GM18867 (cell line): ENCODE results near the gene POLR3K.
"Not testable (repeated sequence)": the region's sequence is repeated elsewhere in the genome, so short reads cannot be mapped to it uniquely, and the experiment has no call there.

Source experiments
- ATAC-seq: cut with Tn5 transposase; IDR thresholded peaks from one replicate; pipeline ENCODE4 v1.9.1; 2021; ENCODE audit warnings: mild to moderate bottlenecking, moderate library complexity; ENCODE audit not compliant: unreplicated experiment

Gene POLR3K

DNA sequence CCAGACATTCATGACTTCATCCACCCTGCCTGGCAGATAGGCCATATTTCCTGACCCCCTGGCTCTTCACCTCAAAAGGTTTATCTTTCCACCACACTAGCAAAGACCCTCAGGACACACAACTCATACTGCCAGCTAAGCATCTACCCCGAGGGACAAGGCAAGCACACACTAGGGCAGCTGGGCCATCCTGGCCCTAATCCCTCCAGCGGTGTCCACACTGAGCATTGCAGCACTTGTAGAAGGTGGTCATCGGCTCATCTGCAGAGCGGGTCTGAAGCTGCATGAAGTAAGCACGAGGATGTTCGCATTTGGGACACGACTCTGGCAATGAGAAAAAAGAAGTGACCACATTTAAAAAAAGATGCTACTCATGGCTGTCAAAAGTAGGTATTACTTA is 6.2 kb downstream of the POLR3K start:
- ATAC-seq: no peak

DNA sequence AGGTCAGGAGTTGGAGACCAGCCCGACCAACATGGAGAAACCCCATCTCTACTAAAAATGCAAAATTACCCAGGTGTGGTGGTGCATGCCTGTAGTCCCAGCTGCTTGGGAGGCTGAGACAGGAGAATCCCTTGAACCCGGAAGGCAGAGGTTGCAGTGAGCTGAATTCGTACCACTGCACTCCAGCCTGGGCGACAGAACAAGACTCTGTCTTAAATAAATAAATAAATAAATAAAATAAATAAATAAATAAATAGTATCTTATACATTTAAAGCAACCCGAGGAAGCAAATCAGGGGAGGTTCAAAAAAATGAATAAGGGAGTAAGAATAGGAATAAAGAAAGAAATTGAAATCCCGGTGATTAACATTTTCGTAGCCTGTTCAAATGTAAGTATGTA is 6.9 kb downstream of the POLR3K start:
- not testable (repeated sequence) for ATAC-seq

DNA sequence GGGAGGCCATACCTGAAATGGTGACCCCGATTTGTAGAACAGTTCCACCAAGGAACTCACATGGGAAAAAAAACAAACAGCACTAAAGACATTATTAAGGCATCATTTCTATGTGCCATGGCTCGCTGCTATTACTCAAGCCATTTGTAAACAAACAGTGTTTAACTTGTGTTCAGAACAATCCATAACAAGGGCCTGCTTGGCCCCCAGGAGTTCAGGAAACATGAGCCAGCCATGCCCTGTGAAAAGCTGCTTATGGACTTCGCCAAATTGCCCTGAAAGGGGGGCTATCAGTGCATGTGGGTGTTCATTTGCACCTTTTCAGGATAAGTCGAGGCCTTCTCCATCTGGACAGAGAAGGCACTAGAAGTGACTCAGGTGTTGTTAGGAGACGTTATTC is 8.0 kb downstream of the POLR3K start:
- ATAC-seq: no peak

DNA sequence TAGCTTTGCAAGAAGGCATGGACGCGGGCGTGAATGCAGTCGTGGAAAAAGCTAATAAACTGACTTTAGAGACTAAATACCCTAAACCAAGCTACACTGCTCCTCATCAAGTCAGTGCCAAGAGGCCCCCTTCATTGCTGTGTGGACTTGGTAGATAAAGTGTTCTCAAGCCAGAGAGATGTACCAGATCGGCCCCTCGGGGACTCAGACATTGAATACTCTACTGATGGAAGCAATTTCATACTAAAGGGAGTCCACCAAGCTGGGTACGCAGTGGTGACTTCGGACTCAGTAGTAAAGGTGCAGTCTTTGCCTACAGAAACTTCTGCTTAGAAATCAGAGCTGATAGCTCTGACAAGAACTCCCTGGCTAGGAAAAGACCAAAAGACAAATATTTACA is 8.8 kb downstream of the POLR3K start:
- ATAC-seq: no peak

DNA sequence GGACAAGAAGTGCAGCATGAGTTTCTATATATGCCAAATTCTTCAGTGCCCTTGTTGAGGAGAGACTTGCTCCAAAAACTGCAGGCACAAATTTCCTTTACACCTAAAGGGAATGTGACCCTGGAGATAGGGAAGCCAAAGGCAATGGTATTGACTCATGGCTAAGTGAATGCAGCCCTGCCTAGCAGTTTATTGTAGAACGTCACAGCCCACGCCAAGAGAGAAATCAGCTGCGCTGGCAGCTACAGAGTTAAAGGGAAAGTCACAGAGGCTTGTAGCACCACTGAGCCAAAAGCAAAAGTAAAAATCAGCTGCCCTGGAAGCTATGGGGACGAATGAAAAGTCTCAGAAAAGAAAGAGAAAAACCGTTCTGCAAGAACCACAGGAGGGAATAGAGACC is 10.1 kb downstream of the POLR3K start:
- no peak for ATAC-seq

DNA sequence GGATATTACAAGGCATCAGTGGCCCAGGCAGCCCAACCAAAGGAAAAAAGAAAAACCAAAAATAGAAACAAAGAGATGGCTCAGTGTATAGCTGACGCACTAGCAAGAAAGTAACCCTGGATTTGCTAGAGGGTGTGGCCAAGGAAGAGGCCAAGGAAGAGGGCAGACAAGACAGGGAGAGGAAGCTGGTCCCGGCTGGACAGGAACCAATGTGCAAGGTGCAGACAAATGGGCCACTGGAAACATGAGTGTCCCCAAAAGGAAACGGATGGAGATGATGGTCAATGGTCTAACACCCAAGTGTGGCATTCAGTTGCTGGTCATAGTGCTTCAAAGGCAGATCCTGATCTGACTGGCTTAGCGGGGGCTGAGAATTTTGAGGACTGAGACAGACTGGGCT is 10.7 kb downstream of the POLR3K start:
- ATAC-seq: no peak

DNA sequence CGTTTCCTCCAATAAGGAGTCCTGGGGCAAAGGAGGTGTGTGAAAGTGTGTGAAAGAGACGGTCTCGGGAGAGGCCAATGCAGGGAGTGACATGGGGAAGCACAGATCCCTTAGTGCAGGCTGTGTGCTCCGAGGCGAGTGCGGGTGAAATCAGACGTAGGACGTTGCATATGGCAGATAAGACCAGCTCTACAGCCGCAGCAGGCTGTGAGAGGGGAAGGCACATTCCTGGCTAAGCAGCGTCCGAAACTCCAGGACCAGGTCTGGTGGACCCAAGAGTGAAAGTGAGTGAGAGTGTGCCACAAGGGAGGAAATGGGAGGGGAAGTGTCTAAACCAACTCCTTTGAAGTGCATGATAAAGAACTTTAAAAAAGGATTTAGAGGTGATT is 11.3 kb downstream of the POLR3K start:
- no peak for ATAC-seq

DNA sequence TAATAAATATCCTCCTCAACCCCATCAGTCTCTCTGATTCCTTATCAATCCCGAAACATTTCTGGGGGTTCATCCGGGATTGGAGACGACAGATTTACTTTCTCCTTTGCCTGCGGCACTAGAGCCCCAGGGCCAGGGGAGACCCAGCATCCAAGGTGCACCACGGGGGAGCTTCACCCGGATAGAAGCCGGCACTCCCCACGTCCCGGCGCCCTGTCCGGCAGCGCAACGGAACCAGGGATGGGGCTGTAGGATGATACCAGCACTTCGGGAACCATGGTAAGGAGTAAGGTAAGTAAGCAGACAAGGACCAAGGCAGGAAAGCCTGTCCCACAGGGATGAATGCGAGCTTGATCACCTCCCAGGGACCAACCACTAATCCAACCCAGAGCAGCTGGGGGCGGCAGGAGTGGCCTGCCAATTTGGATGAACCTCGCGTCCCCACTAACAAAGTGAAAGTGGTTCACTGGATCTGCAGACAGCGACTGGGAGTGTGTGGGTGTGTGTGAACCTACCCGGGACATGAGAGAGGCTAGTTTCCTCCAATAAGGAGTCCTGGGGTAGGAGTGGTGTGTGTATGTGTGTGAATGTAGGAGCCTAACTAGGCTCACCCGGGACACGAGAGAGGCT is 11.9 kb downstream of the POLR3K start:
- ATAC-seq: no peak

DNA sequence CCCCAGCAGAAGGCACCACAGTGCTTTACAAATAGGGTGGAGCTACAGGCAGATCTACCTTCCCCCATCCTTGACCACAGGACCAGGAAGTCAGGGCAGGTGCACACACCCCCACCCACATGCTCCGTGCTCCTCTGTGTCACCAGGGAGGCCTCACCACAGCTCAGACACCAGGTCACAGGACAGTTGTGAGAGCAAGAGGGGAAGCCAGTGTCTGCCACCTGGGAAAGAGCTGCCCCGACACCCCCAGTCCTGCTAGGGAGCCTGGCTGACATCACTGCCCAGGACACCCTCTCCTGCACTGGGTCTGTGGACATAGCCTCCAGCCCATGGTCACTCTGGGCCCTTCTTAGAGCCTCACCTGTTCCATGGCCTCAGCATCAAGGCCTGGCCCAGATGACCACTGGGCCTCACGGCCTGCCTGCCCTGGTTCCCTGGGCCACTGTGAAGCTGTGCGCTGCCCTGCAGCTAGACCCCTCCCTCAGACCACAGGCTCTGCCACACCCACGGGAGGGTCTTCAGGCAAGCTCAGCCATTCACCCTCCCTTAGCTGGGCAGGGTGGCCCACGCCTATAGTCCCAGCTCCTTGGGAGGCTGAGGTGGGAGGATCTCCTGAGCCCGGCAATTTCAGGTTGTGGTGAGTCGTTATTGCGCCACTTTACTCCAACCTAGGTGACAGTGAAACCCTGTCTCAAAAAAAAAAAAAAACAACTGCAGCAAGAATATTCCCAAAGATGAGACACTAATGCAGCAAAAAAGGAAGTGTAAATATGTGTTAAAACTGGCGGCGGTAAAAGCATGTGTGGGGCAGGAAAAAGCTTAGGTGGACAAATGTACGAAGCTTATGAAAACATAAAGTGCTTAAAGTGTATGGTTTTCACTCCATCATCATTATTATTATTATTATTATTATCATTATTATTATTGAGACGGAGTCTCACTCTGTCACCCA is 14.2 kb downstream of the POLR3K start:
- peak; percentile 78 for ATAC-seq

DNA sequence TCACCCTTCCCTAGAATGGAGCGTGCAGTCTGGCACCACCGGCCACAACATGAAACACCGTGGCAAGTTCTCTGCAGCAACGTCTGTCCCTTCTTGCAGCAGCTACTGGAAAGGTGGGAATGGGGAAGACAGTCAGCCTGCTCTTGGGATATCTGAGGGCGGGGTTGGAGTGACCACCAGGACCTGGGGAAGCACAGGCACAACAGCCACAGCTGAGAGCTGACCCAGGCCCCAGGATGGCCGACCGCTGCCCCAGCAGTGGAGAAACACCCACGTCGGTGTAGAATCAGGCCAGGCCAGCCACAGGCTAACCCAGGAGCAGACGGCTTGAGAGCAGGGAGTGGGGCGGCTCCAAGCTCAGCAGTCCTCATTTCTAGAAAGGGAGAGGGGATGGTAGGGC is 15.2 kb downstream of the POLR3K start:
- not testable (repeated sequence) for ATAC-seq

DNA sequence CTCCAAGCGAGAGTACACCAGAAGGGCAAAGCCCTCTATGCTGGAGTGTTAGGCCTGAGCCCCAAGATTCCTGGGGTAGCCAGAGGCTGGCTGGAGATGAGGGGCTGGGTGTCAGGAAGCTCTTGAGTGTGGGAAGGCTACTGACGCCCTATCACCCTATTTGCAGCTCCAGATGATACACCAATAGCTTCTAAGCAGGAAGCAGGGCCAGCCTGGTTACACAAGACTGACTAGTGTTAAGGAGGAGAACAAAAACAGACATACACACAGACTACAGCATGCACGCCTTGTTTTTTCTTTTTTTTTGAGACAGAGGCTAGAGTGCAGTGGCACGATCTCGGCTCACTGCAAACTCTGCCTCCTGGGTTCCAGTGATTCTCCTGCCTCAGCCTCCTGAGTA is 15.9 kb downstream of the POLR3K start:
- no peak for ATAC-seq

DNA sequence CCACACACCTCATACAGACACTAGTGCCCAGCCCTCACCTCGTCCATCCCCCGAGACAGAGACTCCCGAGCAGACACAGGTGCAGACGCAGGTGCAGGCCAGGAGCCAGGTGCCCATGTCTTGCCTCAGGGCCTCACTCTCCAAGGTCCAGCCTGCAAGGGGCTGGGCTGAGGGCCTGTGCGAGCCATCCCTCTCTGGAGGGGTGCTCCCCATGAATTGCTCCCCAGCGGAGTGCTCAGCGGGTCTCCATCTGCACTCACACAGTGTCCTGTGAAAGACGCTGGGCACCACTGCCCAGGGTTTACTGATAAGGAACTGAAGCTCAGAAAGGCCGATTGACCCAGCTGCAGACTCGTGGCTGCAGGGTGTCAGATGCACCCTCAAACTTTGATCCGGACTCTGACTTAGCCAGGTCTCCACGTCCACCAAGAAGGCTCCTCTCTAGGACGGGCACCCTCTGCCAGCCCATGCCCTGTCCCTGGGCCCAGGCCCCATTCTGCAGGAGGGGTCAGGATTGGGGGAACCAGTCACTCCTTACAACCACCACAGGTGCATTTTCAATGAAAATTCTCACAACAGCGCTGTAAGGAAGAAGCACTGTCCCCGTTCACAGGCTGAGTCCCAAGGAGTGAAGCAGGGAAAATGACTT is 16.9 kb downstream of the POLR3K start:
- ATAC-seq: no peak

DNA sequence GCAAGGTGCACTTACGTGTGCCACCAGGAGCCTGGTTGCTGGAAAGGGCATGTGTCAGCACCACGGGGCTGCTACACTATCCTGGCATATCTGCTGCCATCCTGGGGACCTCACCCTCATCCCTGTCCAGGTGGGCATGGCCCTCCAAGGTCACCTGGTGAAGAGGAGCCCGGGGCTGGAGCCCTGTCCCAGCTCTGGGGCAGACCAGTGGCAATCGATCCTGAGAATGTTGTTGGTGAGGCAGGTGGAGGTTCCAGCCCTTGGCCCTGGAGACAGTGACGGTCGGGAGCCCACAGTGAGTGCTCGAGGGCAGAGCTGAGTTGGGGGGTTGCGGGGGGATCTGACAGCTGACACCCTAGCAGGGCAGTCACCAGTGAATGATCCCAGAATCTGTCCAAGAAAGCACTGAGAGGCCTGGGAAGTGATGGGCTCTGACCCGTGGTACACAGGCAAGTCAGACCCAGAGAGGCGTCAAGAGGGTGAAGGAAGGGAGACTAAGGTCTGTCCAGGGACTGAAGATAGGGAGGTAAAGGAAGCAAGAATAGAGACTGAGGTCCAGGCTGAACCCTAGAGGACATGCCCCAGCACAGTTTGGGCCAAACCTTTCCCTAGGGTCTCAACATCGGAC is 17.6 kb downstream of the POLR3K start:
- ATAC-seq: no peak

DNA sequence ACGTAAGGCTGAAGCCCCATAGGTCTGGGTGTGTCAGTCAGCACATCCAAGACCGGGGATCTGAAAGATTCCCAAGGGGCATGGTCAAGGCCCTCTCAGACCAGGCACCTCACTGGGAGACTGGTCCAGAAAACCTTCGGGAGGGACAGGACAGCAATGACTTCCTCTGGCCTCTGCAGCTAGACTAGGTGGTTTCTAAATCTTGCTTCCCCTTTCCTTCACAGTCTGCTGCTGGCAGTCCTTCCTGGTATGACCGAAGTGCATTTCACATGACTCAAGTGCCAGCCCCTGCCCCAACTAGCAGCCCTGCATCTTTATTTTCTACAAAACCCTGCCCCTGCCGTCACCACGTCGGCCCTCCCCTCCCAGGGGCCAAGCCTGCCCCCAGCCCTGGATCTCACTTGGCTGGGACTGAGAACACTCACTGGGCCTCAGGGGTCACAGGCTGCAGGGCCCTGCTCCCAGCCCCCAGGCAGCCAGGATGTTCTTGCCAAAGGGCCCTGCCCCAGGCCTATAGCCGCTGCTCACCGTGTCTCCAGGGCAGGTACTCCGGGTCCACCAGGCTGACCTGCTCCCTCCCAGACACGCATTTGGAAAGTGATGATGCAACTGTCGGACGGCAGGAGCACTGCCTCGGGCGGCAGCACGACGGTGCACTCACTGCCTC is 18.3 kb downstream of the POLR3K start:
- ATAC-seq: no peak

DNA sequence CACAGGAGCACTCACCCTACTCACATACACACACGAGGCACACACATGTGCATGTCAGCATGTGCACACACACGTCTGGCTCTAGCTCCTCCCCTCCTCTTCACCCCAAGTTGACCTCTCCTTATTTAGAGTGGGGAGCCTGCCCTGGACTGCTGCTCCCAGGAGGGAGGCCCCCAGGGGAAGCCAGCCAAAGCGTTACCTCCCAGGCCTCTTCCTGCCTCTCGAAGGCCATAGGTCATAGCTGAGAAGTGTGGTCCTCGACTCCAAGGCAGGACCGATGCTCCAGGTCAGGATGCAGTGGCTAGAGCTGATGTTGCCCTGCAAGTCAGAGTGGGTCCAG is 18.8 kb downstream of the POLR3K start:
- ATAC-seq: no peak

DNA sequence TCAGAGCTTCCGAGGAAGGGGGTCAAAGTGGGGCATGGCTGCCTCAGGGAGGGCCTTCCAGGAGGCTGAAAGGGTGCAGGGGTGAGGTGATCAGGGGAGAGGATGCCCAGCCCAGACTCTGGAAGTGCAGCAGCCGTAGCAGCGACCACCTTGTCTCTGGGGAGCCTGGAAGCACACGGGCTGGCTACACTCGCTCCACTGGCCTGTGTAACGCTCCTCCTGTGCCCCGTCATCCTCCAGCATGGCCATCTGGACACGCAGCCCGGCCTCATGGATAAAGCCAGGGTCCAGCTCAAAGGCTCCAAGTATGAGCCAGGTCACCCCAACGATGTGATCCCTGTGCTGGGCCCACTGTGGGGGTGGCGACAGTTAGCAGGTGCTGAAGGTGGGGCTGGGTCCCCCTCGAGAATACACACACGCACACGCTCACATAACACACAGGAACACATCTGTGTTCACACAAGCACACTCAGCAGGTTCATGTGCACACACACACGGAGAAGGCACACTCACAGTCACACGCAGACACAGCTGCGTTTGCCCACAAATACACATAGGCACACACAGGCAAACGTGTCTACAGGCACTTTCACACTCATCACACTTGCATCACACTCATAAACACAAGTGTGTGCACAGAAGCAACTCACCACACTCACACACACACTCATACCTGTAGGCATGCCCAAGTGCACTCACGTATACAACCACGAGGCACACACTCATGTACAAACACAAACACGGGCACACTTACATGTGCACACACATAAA is 19.3 kb downstream of the POLR3K start:
- no peak for ATAC-seq

DNA sequence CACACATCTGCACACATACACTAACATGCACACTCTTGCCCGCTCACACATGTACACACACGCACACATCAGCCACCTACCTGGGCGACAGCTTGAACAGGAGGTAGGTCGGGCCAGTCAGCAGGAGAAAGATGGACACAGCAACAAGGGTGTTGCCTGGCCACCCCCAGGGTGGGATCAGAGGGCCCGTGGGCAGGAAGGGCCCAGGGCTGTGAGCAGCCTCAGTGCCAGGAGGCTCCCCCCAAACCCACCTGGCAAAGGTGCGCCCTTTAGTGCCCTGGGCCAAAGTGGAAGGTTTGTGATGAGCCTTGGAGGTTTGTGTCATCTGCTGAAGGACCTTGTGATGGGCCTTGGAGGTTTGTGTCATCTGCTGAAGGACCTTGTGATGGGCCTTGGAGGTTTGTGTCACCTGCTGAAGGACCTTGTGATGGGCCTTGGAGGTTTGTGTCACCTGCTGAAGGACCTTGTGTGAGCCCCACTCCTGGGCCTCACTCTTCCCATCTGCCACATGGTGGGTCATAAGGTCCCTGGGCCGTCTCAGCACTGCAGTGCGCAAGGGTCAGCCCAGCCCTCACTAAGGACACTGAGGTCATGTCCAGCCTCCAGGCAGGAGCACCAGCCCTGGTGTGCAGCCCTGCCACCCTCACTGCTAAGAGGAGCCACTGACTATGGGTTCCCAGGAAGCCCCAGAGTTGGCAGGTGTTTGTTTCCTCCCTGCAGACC is 20.1 kb downstream of the POLR3K start:
- ATAC-seq: not testable (repeated sequence)

DNA sequence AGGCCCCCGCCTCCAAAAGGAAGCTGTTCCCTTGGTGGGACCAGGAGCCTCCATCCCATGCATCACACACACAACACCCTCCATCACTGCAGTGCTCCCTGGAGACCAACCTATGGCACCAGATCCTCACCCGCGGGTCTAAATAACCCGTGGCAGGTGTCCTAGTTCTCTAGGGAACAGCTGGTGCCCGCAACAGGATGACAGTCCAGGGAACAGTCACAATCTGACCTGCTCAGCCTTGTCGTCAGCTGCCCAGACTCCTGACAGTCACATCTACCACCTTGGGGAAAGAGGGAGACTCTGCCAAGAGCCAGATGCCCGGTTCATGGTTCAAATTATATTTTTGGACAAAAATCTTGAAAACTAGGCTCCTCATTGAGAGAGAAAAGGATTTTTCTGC is 22.8 kb downstream of the POLR3K start:
- not testable (repeated sequence) for ATAC-seq

DNA sequence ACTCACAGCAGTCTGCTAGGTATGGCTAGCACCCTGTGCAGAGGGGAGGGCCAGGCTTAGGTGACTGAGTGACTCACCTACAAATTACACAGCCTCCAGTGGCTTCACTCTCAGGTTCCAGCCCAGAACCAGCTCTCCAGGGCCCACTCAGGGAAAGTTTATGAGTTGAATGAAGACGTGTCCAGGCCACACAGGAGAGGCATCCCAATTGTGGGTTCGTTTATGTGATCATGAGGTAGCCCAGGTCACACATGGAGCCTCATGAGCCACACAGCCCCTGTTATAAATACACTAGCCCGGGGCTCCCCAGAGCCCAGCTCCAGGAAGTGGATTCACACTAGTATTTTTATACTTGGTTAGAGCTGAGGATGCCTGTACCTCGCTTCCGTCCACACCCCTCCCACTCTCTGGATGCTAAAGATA is 27.5 kb downstream of the POLR3K start:
- peak; percentile 60 for ATAC-seq

DNA sequence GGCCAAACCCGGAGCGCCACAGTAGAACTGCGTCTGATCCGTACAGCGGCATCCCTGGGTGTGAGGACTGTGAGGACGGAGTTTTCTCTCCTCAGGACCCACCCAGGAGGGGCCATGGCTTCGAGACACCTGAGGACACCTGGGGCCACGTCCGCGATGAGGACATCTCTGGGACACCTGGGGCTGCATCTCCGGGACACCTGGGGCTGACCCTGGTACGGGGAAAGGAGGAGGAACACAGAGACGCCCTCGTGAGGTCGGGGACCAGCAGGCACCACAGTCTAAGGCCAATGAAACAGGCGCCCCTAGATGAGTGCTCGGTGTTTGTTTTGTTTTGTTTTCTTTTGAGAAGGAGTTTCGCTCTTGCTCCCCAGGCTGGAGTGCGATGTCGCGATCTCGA is 29.3 kb downstream of the POLR3K start:
- not testable (repeated sequence) for ATAC-seq
